Measurements from ENCODE around the gene ALDH3B1. TPM values are rescaled to one million over a fixed set of nuclear protein-coding genes. Genes with fewer than 3 reads are reported as not detected.

The ALDH3B1 gene
- total RNA-seq, 2 experiments from 2014 or later, result not detected

GRCh38 chr11:68042219-68043028 lies 32.3 kb downstream of the ALDH3B1 start:
- CTCF ChIA-PET, result no interaction called here
- no peaks in the 10 kb centered on the region for H3K27me3 Mint-ChIP-seq
- peaks cover 20% of the 10 kb centered on the region for H3K4me1 Mint-ChIP-seq
- H3K36me3 Mint-ChIP-seq (ENCODE audit: low read depth), result peaks cover 27% of the 10 kb centered on the region
- no peak for DNase-seq
- POLR2A ChIA-PET, result interaction anchor here (1.4 to 6.4 kb wide), 3 partner anchors 11 to 49 kb away, joined by 3 to 63 read pairs (median 8); partner anchors contain the start of gene NDUFS8
- no peak overlapping the region for H3K27ac Mint-ChIP-seq
- H3K9me3 Mint-ChIP-seq, result no peaks in the 10 kb centered on the region
- no peak overlapping the region for H3K4me3 Mint-ChIP-seq

- POLR2A ChIA-PET, result interaction anchor here (6.4 kb wide), 1 partner anchor 14 kb away, joined by 63 read pairs; the partner anchor contains the start of gene NDUFS8
- H3K36me3 Mint-ChIP-seq (ENCODE audit: low read depth), result peaks cover 29% of the 10 kb centered on the region
- no peak for DNase-seq
Measured at GRCh38 chr11:68043029-68043348, 32.9 kb downstream of the ALDH3B1 start.

GRCh38 chr11:68043349-68044144 lies 33.4 kb downstream of the ALDH3B1 start:
- Mint-ChIP-seq H3K36me3 (ENCODE audit: low read depth) (peaks cover 29% of the 10 kb centered on the region), H3K9me3 (no peaks in the 10 kb centered on the region), H3K27ac (no peak overlapping the region), H3K27me3 (no peaks in the 10 kb centered on the region), H3K4me1 (peaks cover 13% of the 10 kb centered on the region), H3K4me3 (no peak overlapping the region)
- ChIA-PET CTCF (no interaction called here), POLR2A (interaction anchor here (0.7 to 6.4 kb wide), 2 partner anchors 14 to 55 kb away, joined by 3 to 63 read pairs; partner anchors contain the start of gene NDUFS8)
- DNase-seq, result no peak

More at GRCh38 chr11:68043029-68043348, 32.9 kb downstream of the ALDH3B1 start:
- no peaks in the 10 kb centered on the region for H3K9me3 Mint-ChIP-seq
- CTCF ChIA-PET, result no interaction called here
- H3K4me3 Mint-ChIP-seq, result no peak overlapping the region
- H3K27me3 Mint-ChIP-seq, result no peaks in the 10 kb centered on the region
- H3K4me1 Mint-ChIP-seq, result peaks cover 16% of the 10 kb centered on the region
- no peak overlapping the region for H3K27ac Mint-ChIP-seq

- ChIA-PET CTCF (no interaction called here), POLR2A (interaction anchor here (0.7 kb wide), 1 partner anchor 54 kb away, joined by 3 read pairs; no protein-coding TSS in a partner anchor)
- no peak for DNase-seq
- H3K4me1 Mint-ChIP-seq, result peaks cover 13% of the 10 kb centered on the region
- no peak overlapping the region for H3K27ac Mint-ChIP-seq
- H3K36me3 Mint-ChIP-seq (ENCODE audit: low read depth), result peaks cover 35% of the 10 kb centered on the region
- H3K9me3 Mint-ChIP-seq, result no peaks in the 10 kb centered on the region
- H3K27me3 Mint-ChIP-seq, result no peaks in the 10 kb centered on the region
- H3K4me3 Mint-ChIP-seq, result no peak overlapping the region
Measured at GRCh38 chr11:68044145-68044813, 34.2 kb downstream of the ALDH3B1 start.

GRCh38 chr11:68044898-68045351 lies 34.8 kb downstream of the ALDH3B1 start:
- ChIA-PET POLR2A (no interaction called here), CTCF (interaction anchor here (0.6 kb wide), 1 partner anchor 405 kb away, joined by 4 read pairs; no protein-coding TSS in a partner anchor)
- H3K9me3 Mint-ChIP-seq, result no peaks in the 10 kb centered on the region
- peaks cover 32% of the 10 kb centered on the region for H3K36me3 Mint-ChIP-seq (ENCODE audit: low read depth)
- no peaks in the 10 kb centered on the region for H3K27me3 Mint-ChIP-seq
- no peak overlapping the region for H3K4me3 Mint-ChIP-seq
- H3K27ac Mint-ChIP-seq, result no peak overlapping the region
- no peak for DNase-seq
- peaks cover 13% of the 10 kb centered on the region for H3K4me1 Mint-ChIP-seq

GRCh38 chr11:68047437-68048290 lies 37.5 kb downstream of the ALDH3B1 start:
- CTCF ChIA-PET, result no interaction called here
- DNase-seq, result no peak
- H3K9me3 Mint-ChIP-seq, result no peaks in the 10 kb centered on the region
- POLR2A ChIA-PET, result no interaction called here
- peaks cover 41% of the 10 kb centered on the region for H3K36me3 Mint-ChIP-seq (ENCODE audit: low read depth)
- H3K27ac Mint-ChIP-seq, result no peak overlapping the region
- H3K4me1 Mint-ChIP-seq, result no peaks in the 10 kb centered on the region
- no peak overlapping the region for H3K4me3 Mint-ChIP-seq
- no peaks in the 10 kb centered on the region for H3K27me3 Mint-ChIP-seq

GRCh38 chr11:68048681-68049508 lies 38.8 kb downstream of the ALDH3B1 start:
- no peaks in the 10 kb centered on the region for H3K4me1 Mint-ChIP-seq
- no peak for DNase-seq
- H3K9me3 Mint-ChIP-seq, result no peaks in the 10 kb centered on the region
- H3K27ac Mint-ChIP-seq, result no peak overlapping the region
- H3K4me3 Mint-ChIP-seq, result no peak overlapping the region
- ChIA-PET CTCF (no interaction called here), POLR2A (no interaction called here)
- no peaks in the 10 kb centered on the region for H3K27me3 Mint-ChIP-seq
- H3K36me3 Mint-ChIP-seq (ENCODE audit: low read depth), result peaks cover 44% of the 10 kb centered on the region

- Mint-ChIP-seq H3K4me3 (no peak overlapping the region), H3K36me3 (ENCODE audit: low read depth) (peaks cover 40% of the 10 kb centered on the region), H3K4me1 (no peaks in the 10 kb centered on the region), H3K27ac (no peak overlapping the region), H3K9me3 (no peaks in the 10 kb centered on the region), H3K27me3 (no peaks in the 10 kb centered on the region)
- DNase-seq, result no peak
- CTCF ChIA-PET, result no interaction called here
- POLR2A ChIA-PET, result no interaction called here
Measured at GRCh38 chr11:68049509-68050370, 39.6 kb downstream of the ALDH3B1 start.

- POLR2A ChIA-PET, result no interaction called here
- Mint-ChIP-seq H3K4me3 (no peak overlapping the region), H3K4me1 (no peaks in the 10 kb centered on the region), H3K27me3 (no peaks in the 10 kb centered on the region), H3K36me3 (ENCODE audit: low read depth) (peaks cover 38% of the 10 kb centered on the region), H3K27ac (no peak overlapping the region), H3K9me3 (no peaks in the 10 kb centered on the region)
- no peak for DNase-seq
- CTCF ChIA-PET, result no interaction called here
Measured at GRCh38 chr11:68050371-68050841, 40.3 kb downstream of the ALDH3B1 start.

- Mint-ChIP-seq H3K4me1 (no peaks in the 10 kb centered on the region), H3K4me3 (no peak overlapping the region), H3K9me3 (no peaks in the 10 kb centered on the region), H3K27me3 (no peaks in the 10 kb centered on the region), H3K27ac (no peak overlapping the region), H3K36me3 (ENCODE audit: low read depth) (peaks cover 33% of the 10 kb centered on the region)
- ChIA-PET CTCF (no interaction called here), POLR2A (no interaction called here)
- no peak for DNase-seq
Measured at GRCh38 chr11:68051191-68052136, 41.3 kb downstream of the ALDH3B1 start.

All from activated CD4-positive, alpha-beta memory T cell treated with anti-CD3 and anti-CD28 coated beads, Interleukin-2, amount 10 ng/mL, durations not matched to agents 7 days and 5 days (primary cell).